ENCODE data around the gene MYL3.

Gene MYL3

DNA sequence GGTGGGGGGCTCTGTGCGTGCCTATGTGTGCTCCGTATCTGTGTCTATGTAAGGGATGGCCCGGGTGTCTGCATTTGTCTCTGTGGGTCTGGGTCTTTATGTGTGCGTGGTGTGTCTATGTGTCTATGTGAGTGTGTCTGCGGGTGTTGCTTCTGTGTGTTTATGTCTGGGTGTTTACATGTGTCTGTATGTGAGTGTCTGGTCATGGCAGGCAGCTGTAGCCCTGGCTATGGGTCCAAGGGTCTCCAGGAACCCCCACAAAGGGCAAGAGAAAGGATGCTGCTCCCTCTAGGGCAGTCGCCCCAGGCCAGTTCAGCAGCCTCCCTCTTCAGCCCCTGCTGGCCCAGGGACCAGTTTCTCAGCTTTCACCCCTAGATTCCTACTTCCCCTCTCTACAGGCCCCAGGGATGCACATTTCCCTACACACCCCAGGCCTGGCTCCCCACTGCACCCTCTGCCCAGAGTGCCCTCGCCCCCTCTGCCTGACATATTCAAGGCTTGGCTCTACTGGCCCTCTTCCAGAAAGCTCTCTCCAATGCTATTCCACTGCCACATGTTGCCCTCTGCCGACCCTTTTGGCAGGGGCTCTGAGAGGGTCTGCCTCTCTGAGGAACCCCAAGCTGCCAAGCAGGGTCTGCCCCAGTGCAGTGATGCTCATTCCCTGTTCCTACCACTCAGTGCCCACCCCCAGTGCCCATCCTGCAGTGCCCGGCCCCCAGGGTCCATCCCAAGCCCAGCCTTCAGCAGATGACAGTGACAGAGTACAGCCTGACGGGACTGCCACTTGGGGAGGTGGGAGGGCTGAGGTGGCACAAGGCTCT lies 1.0 kb upstream of the MYL3 start:
- no peak for DNase-seq

DNA sequence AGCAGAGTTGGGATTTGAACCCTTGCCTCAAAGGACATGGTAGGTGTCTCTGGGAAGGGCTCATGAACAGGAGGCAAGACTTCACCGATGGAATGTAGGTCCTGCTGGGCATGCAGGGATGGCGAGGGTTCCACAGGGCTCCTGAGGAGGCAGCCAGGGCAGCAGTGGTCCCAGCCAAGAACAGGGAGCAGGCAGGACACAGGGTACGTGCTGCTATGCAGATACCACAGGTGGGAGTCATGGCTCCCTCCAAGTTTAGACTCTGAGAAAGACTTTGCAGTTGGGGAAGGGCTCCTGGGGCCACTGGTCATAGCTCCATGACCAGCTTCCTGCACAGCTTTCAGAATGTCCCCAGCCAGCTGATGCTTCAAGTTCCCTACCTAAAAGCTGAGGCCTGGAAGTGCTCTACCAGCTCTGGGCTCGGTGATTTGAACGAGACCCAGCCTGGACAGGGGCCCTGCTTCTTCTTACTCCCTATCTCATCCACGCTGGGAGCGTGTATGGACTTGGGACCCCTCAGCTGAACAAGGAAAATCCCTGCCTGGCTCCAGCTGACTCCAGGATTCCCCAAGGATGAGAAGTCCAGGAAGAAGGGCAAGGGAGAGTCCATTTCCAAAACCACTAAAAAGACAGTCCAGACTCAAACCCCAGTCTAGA lies 747 bp downstream of the MYL3 start:
- no peak for DNase-seq

DNA sequence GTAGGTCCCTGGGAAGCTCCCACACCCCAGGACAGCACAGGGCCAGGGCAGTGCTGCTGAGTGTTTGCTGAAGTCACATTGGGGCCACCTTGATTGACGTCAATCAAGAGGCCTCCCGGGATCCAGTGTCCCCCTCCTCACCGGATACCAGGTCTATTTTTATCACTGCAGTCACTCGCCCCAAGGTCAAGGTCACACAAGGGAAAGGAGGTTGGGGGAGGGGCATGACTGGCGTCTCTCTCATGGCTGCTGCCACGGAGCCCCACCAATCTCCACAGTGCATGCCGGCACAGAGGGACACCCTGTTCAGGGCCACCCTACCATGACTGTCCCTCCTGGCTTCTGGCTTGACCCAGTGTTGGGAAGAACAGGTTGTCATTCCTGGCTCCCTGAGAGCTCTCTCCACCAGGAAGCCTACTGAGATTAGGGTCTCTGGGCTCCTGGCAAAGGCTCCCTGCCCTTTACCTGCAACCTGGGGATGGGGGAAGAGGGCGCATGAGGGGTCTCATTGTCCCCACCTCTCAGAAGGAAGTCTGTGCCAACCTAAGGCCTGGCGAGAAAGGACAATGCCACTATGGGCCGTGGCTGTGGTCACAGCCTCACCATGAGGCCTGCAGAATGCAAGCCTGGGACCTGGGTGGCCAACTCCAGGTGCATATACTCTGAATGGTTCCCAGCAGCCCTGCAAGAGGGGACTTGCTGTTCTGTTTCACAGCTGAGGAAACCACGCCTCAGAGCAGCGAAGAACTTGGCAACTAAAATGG lies 1.5 kb downstream of the MYL3 start:
- no peak for DNase-seq

DNA sequence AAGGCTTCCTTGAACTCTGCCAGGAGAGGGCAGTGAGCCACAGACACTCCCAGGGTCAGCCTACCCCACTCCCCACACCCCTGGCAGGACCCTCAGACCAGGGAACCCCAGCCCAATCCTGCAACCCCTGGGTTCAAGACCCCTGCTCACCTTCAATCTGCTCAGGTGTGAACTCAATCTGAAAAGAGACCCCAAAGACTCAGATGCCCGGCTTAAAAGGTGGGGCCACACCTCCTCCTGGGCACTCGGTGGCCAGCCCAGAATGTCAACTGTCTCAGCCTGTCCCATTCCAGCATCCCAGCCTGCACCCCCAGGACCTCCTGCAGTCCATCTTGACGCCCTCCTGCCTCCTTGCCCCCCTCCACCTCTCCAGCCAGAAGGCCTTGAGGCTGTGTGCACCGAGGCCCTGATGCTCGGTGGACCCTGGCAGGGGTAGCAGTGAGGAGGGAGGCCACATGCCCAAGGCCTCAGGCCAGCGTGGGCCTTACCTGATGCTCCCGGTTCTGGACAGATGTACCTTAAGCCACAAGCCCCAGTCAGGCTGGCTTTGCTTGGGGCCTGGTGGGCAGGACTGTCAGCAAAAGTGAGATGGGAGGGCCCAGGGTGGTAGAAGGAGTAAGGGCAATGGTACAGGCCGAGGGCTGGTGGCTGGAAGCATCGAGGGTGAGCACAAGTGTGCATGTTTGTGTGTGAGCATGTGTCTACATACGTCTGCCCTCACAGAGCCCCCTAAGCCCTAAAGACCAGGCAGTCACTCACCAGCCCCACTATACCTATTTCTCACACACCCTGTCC lies 2.2 kb downstream of the MYL3 start:
- no peak for DNase-seq

DNA sequence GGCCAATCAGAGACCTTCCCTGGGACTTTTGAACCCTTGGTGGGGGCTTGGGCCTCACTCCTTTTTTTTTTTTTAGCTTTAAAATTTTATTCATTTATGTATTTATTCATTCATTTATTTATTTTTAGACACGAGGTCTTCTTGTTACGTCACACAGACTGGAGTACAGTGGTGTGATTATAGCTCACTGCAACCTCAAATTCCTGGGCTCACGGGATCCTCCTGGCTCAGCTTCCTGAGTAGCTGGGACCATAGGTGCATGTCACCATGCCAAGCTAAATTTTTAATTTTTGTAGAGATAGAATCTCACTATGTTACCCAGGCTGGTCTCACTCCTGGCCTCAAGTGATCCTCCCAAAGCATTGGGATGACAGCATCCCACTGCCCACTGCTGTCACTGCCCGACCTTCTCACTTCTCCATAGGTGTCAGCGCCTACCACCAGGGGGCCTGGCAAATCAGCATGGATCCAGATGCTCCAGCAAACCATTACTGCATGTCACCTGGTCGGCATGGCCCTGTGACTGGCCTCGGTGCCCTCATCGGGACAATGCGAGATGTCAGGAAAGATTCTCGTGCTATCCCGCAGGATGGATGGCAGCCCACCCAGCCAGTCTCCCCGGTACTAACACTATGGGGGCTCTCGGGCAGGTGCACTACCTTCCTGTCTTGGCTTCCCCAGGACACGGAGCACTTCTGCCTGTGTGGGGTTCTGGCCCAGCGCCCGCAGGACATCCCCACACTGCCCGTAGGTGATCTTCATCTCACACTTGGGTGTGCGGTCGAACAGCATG lies 3.0 kb downstream of the MYL3 start:
- DNase-seq = peak; percentile 13 to 36

DNA sequence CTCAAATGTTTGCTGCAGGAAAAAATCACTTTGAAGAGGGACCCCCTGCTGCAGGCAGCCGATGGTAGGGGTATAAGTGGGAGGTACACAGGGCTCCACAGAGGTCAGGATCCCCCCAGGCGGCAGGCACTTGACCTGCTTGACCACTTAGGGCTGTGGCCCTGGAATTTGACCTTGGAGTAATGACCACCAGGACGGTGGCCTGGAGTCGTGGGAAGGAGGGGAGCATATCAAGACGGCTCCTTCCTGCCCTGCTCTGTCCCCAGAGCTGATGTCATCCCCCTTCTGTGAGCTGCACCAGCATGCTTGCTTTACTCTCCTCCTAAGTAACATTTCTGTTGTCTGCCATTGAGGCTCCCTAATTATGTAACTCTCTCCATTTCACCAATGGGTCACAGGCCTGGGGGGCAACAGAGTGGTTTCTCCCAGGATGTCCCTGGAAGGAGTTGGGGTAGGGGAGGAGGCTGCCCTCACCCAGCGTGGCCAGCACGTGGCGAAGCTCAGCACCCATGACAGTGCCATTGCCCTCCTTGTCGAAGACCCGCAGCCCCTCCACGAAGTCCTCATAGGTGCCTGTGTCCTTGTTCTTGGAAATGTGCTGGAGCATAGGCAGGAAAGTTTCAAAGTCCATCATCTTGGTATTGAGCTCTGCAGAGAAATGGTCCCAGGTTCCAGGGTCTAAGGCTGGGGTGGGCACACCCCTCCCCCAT lies 4.1 kb downstream of the MYL3 start:
- DNase-seq = no peak

DNA sequence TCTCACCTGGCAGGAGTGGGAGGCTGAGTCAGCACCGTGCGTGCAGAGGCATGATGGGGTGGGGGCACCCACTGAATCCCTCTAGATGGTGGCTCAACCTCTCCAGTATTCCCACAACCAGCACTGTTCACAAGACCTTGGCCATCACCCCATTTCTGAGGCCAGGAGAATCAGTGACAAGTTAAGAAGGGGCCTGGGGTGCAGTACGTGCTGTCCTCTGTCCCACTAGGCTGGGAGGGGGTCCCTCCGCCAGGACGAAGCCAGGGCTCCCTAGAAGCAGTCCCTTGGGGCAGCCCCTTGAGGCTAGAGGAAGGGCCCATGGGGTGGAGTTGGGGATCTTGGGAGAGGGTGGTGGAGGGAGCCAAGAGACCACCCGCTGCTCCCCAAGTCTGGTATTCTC lies 4.8 kb downstream of the MYL3 start:
- DNase-seq = no peak

DNA sequence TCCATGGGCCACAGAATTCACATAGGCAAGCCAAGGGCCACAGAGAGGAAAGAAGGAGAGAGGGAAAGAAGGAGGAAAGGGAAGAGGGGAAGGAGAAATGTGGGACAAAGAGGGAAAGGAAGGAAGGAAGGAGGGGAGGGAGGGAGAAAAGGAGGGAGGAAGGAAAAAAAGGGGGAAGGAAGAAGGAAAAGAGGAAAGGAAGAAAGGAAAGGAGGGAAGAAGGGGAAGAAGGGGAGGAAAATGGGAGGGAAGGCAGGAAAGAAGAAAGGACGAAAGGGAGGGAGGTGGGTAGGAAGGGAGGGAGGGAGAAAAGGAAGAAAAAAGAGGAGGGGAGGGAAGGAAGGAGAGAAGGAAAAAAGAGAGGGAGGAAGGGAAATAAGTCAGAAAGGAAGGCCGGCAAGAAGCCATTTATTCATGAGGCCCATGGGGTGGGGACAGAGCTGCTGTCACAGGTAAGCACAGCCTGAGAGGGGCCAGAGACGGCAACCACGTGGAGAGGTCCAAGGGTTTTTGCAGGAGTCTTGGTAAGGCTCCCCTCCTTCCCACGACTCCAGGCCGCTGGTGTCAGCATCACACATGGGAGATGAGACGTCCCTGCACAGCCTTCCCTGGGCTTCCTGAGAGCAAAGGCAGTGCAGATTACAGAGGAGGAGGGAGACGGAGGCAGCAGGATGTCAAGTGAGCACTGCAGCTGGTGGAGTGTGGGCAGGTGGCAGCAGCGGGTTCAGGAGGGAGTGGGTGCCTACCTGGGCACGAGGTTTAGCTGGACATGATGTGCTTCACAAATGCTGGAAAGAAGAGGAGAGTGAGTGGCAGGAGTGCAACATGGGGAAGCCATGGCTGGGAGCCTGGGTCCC lies 5.5 kb downstream of the MYL3 start:
- no peak for DNase-seq

DNA sequence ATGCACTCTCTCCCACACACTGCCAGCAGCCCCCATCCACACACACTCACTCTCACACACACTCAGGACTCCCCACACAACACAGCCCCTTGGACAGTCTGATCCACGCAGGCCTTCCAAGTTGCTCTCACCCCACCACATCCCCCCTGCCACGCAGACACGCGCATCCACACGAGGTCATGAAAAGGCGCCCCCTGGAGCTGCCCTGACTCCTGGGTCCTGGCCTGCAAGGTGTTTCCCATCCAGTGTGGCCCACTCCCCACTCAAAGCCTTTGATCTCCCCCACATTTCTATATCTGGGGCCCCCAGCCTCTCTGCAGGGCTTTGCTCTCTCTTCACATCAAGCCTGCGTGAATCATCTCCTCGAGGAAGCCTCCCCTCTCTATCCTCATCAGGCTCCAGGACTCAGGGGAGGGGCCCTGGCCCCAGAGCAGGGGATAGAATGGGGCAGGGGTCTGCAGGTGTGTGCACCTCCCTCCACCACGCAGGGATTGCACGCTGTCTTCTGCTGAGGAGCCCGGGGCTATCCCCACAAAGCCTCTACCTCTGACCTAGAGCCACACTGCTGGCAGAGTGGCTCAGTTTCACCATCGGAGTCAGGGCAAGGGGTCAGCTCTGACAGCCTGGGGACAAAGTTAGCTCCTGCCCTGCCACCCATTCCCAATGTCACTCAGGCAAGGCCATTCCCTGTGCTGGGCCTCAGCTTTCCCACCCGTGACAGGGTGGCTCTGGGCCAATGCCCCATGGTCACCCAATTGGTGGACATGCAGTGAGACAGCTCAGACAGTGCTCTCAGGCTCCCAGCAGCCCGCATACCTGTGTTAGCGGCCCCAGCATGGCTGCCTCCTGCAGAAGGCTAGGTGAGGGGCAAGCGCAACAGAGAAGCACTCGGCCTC lies 6.4 kb downstream of the MYL3 start:
- no peak for DNase-seq

DNA sequence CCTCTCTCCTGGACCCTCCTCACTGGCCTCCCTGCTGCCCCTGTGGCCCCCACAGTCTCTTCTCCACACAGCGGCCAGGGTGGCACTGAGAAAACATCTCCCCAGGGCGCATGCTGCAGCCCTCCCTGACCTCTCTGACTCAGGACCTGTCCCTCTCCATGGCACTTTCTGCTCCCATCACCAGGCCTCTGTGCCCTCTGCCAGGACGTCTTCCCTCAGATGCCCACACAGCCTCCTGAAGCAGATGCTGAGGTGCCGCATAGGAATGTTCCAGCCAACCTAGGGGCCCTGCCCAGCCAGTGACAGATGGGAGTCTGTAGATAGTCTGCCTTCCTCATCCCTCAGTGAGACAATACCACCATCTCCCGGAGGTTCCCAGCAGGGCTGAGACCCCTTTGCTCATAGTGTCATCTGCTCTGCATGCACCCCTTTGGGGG lies 8.7 kb downstream of the MYL3 start:
- DNase-seq = peak in 1 of 2 experiments; percentile 39

DNA sequence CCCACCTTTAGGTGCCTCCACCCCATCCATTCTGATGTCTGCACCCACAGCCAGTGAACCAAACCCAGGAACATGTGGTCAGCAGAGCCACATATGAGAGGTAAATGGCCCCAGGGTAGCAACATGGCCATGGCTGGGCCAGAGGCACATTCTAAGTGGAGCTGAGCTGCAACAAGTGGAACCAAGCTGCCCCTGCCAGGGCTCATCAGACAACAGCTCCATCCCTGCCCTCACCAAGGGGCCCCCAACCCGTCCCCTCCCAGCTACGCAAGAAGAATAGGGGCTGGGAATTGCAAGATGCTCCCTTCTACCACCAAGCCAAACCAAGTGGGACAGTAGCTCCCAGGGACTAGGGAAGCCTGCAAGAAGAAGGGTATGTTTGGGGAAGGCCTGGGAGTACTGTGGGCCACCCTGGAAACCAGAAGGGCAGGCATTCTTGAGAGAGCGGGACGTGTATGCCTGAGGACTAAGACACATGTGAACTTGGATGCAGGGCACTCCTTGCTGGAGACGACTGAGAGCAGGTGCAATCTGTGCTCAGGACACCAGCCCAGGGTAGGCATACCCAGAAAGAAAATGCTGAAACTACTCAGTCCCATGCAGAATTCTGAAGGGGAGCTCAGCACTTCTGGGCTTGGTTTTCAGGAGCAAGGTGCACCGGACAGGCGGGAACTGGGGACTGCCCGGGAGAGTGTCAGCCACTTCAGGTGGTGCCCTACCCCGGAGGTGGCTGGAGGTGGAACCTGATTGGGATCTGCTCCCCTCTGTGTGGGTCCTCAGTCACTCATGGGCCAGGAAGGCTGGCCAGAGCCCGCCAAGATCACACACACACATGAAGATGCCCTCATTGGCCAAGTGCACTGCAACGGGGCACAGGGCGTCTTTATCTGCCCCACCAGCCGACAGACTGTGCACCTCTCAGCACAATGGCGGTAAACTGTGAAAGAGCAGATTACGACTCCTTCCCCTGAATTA lies 9.5 kb downstream of the MYL3 start:
- no peak for DNase-seq

DNA sequence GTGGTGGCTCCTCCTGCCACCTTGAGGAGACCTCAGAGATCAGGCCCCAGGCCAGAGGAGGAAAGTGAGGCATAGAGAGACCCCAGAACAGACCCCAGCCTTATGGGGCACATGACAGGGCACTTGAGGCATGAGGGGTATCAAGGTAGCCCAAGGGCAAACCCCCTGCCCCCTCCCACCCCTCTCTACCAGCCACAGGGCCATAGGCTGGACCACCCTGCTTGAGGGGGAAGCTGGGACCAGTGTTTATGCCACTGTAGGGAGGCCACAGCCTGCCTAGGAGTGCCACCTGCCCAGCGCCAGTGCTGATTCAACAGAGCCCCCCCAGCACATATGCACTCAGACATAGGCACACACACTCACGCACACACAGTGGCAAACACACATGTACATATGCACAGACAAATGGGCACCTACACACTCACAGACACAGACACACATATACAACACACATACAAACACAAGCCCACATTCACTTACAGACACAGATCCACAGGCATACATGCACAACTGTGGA lies 10.3 kb downstream of the MYL3 start:
- DNase-seq = no peak

DNA sequence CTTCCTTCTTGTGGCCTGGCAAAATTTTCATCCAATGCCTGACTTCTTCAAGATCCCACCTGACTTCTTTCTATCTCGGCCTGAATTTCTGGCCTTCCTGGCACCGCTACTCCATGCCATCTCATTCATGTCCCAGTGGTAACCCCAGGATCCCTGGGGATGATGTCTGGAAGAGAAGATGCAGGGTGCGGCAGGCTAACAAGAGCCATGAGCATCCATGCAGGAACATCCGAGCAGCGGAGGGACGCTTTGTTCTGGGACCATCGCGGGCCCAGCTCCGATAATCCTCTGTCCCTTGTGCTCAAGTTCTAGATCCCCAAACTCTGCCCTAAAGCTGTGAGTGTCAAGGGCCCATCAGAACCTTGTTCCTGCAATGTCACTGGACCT lies 10.9 kb downstream of the MYL3 start:
- no peak for DNase-seq

DNA sequence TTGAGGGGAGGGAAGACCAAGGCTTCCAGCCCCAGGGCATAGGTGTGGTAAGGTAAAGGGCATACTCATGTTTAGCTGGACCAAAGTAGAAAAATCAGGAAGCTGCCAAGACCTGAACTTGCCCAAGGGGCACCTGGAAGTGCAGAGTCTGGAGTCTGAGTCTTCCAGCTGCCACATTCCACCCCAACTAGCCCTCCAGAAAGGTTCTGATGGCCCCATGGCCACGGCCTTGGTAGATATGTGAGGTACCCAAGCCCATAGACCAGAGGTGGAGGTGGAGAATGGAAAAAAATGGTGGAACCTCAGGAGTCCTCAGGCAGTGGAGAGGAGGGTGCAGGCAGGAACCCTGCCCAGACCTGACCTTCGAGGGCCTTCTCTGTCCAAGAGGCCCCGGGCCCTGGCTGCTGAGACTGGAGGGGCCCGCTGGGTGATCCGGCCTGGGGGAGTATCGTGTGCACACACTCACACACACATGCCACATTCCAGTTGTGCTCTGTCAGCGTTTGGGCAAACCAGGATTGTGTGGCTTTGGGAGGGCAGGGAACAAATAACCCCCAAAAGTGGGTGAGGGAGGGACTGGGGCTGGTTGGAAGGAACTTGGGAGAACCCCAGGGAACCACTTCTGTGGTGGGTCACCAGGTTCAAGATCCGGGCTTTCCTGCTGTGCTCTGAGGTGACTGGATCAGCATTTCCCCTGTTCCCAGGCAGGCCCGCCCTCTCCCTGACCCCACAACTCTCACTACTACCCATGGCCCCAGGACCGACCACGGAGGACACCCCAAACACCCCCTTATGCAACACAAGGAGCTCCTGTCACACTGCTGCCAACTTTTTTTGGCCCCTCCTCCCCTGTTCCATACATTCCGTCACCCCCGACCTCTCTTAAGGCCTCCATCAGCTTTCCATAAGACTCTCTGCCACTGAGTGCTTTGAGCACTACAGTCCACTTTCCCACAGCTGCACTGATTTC lies 11.6 kb downstream of the MYL3 start:
- no peak for DNase-seq

DNA sequence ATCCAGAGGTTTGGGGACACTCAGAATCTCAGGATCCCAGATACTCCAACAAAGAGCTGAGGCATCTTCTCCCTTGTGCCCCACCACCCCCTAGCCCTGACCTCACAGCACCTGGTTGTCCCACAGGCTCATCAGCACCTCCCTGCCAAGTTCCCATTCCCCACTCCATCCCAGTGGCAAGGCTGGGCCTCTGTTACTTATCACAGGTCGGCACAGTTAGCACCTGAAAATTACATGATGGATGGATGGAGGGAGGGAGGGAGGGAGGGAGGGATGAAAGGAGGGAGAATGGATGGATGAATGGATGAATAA lies 12.8 kb downstream of the MYL3 start:
- no peak for DNase-seq

DNA sequence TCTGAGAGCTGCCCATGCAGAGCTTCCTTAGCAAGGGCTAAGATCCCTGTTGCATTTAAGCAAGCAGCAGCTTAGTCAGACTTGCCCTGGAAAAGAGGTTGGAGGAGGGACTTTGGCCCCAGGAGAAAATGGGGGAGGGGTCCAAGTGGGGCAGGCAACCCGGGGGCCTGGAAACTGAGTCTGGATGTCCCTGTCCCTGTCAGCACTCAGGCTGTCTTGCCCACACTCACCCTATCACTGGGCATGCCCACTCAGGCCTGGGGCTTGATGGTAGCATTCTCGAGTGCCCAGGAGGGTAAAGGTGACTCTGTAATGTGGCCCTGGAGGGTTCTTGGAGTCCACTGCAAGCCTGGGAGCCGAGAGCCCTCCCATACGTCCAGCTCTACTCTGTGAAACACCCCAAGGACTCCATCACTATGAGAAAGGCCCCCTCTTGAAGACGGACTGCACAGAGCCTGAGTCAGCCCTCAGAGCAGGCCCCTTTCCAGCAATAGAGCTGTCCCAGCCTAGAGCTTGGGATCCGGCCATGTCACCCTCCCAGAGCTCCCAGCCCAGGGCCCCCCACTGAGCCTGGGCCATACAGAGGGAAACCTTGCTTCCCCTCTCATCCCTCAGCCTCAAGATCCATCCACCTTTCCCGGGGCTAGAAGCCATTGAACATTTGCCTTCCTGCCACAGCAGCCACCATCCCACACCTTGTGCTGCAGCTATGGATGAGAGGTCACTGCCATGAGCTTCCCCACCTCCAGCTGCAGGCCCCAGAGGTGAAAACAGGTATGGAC lies 13.4 kb downstream of the MYL3 start:
- no peak for DNase-seq

All from NCI-H524 (cell line).